RPMI7951 (cell line): Measurements from ENCODE around the gene PPP1R2B. TPM values are rescaled to one million over a fixed set of nuclear protein-coding genes. Genes with fewer than 3 reads are reported as not detected.
"Not testable (repeated sequence)": the region's sequence is repeated elsewhere in the genome, so short reads cannot be mapped to it uniquely, and the experiment has no call there.

Experiments used
- DNase-seq: peaks from one replicate; pipeline ENCODE4 v3.0.0-alpha.2; 2012; ENCODE audit warnings: low read depth
- total RNA-seq: library from RNA; depleted of rRNA; stranded (reverse); fragments of >200 nt; shearing (Covaris generic); gene quantifications from 2 replicates; pipeline ENCODE4 v1.2.3, GENCODE V29; 2014; rRNA removed

PPP1R2B gene
- total RNA-seq = 0.12 TPM in 1 of 2 replicates, not detected in the other

DNA sequence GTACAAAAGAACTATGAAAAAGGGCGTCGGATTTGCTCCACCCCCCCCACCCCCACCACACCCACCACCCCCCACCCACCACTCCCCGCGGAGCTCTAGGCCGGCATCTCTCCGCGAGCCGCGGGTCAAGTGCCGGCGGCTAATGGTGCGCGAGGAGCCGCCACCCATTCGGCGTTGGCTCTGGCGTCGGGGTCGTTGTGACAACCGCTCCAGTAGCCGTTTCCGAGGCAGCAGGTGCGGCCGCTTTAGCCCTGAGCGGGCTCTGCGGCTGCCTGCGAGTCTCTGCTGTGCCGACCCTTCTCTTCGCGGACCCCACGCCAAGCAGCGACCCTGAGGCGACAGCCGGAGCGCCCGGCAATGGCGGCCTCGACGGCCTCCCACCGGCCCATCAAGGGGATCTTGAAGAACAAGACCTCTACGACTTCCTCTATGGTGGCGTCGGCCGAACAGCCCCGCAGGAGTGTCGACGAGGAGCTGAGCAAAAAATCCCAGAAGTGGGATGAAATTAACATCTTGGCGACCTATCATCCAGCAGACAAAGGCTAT lies at the start of gene PPP1R2B:
Gene PPP1R2B (plus strand): TSS at position 90 of the 546 bp plus-strand sequence. CDS start 268 bp downstream, at position 358.
- no peak for DNase-seq

DNA sequence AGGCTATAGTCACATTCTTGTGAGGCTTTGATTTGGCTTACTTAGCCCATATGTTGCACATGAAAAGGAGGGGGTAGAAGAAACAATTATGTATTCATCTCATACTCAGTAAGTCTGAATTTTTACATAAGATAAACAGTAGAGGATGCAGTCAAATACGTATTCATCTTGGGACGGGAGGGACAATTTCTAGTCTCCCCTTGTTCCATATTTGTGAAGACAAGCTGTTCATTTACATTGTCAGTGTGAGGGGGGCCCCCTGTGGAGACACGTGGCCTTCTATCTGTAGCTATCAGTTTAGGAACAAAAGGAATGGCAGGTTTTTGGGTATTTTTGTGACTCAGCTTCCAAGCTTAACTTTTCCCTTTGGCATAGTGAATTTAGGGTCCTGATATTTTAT lies 49.2 kb upstream of the PPP1R2B start:
- DNase-seq = no peak

DNA sequence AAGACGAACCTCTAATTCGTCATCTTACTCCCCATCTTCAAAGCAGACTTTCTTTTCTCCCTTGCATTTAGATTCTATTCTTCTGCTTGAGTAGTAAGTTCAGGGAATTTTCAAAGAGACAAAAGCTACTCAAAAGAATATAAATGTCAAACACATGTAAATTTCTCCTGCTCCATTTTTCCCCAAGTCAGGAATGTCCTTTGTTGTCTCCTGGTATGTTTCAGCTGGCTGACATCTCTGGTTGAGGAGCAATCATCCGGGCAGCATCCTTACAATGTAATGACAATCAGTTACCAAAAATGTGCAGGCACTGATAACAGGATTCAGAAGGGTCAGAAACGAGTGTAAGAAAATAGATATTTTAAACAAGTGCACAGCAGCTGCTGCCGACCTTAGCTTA lies 47.6 kb upstream of the PPP1R2B start:
- no peak for DNase-seq

DNA sequence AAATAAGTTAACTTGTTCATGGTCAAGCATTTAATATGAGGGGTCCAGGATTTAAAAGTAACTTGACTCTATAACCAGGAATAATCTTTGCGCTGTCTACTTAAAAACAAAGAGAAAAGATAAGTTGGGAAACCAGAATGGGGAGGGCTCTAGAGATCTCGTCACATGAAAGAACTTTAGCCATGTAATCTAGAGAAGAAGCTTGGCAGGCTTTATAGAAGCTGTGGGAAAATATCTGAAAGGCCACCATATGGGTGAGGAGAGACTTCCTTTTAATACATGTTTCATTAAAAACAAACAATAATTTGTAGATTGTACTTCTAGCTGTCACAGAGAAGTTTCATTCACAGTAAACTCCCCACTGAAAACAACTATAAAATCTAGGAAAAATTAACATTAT lies 46.7 kb upstream of the PPP1R2B start:
- DNase-seq = no peak

DNA sequence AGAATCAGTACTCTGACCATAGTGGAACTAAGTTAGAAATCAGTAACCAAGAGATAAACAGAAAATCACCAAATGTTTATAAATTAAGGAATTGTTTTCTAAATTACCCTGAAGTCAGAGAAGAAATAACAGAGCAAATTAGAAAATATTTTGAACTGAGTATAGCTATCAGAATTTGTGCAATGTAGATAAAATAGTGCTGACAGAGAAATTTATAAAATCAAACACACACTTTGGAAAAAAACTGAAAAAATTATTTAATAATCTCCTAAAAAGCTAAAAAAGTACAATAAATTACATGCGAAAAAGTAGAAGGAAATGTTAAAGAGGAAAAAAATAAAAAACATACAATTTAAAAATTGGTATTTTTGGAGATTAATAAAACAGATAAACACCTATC lies 37.1 kb upstream of the PPP1R2B start:
- no peak for DNase-seq

DNA sequence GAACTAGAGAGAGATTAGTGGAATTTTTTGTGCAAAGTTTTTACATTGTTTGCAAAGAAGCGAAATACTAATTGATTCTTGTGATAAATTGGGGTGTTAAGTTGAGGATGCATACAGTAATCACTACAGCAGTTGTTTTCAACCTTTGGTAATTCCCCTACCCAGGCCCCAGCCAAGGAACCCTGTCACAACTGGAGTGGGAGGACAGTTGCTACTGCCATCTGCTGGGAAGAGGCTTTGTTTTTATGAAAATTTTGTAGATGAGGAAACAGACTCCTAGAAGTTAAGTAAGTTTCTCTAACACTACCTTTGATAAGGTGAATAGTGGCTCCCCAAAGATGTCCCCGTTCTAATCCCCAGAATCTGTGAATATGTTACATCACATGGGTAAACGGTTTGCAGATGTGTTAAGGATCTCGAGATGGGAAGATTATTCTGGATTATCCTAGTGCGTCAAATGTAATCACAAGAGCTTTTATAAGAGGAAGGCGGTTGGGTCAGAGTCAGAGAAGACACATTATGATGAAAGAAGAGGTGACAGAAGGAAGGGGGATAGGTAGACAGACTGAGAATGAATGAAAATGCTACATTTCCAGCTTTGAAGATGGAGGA lies 34.0 kb upstream of the PPP1R2B start:
- DNase-seq = peak; percentile 5

DNA sequence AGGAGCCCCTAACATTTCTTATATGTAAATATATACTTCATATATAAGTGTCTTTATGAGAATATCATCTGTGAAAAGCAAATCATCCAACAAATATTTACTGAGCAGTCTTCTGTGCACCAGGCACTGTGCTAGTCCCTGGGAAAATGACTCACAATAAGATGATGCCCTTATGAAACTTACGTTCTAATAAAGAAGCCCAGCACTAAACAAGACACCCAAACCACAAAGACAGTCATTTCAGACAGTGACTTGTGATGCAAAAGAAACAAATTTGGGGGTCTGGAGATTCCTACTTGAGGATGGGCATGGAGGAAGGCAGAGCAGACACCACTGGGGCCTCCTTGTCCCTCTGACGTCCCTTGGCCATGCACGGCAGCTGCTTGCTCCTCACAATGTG lies 30.6 kb upstream of the PPP1R2B start:
- DNase-seq = no peak

DNA sequence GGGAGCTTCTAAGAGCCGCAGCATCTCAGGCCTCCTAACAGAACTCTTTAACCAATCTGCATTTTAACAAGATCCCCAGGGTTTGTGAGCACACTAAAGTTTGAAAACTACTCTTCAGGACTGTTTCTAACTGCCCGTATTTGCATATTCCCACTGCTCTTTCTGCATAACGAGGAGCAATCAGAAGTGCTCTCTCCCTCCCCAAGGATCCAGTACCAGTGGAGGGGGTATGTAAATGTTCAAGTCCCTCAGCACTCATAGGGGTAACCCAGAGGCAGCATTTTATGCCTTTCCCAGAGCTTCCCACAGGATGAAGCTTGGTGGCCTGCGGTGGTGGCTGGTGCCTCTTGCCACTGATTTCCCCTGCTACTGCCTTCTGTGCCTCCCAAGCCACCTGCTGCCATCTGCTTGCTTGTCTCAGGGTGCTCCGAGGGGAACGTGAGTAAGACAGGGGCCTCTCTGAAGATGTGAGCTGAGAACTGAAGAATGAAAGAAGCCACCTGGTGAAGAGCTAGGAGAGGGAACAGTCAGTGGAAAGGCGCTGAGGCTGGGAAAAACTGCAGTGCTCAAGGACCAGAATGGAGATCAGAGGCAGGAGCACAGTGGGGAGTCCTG lies 30.0 kb upstream of the PPP1R2B start:
- DNase-seq = no peak

DNA sequence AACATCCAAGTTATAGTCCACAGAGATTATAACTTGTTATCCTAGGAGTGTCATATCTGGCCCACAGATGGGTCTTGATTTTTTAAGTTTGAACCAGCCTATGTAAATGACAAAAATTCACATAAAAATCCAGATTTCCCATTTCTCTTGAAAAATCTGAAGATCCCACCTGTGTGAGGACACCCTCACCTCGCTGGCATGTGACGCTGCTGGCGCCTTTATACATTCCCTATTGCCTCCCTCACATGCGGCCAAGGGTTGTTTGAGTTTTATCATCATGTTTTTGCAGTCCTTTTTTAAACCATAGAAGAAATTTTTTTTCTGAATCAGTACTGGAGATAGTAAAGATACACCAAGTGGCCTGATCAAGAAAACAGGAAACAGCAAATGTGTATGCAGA lies 25.9 kb upstream of the PPP1R2B start:
- no peak for DNase-seq

DNA sequence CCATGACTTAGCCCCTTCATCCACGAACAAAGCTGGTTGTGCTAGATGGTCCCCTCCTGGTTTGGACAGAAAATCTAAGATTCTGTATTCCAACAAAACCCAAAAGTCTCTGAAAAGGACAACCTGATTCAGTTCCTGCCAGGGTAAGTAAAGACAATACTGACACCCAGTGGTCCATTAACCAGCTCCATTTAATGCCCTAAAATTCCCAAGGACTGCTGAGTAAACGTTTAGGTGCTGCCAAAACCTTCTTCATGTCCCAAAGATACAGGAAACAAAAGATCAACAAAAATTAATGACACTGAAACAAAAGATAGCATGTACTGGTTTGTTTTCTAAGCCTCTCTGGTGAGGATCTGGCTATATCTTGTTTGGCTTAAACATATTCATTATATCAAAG lies 25.3 kb upstream of the PPP1R2B start:
- DNase-seq = peak; percentile 6

DNA sequence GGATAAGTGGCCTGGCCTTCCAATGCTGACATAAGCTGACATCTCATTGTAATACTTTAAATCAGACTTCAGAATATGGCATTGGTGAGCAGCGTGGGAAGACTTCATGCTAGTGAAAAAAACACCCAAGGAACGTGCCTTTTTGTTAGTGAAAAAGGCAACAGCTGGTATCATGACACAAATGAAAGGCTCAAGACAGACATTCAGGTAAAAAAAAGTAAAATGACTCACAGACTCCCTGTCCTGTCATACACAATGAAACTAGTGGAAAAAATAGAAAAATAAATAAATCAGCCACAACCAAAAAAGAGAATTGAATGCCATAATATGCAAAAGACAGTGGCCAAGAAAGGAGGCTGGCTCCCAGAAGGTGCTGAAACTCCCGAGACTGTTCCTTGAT lies 24.4 kb upstream of the PPP1R2B start:
- DNase-seq = no peak

DNA sequence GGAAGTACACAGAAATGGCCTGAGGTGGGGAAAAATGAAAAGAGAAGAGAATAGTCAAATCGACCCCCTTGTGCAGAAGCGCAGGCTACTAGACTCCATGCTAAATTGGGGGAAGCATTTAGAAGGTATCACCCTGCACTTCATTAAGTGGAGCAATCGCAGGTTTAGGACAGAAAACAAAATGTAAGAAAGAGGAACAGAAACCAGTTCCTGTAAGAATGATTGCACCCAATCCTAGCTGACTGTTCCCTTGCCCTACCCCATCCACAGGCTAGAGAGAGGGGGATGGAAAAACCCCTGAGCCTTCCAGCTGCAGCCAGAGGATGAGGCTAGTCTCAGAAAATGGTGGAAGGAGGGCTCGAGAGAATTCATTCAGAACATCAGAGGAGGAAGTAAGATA lies 23.9 kb upstream of the PPP1R2B start:
- no peak for DNase-seq

DNA sequence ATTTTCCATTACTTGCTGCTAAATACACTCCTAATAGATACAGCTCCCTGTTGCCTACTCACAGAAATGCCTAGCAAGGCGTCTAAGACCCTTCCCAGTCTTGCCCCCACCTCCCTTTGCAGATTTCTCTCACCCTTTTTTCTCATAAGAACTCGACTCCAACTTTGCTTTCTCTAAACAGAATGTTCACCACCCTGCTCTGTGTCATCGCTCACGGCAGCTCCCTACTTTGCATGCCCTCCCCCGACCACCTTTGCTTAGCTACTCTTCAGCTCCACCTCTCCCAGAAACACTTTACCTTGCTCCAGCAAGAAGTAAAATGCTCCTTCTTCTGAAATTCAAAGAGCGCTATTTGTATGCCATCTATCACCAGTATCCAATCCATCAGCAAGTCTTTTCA lies 15.2 kb upstream of the PPP1R2B start:
- no peak for DNase-seq

DNA sequence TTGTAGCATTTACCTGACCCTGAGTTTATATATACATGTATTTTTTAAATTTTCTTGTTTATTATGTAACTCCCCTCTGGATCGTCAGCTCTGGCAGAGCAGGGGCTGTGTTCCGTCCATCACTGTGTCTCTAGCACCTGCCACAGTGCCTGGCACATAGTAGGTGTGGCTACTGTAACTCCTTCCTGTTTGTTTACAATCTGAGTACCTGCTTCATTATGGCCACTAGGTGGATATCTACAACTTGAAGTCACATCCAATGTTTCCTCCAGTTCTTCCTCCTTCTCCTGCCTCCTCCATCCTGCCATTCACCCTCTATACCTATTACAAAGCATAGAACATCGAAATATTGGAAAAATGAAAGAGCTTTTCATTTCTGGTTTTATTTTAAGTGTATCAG lies 14.2 kb upstream of the PPP1R2B start:
- DNase-seq = no peak

DNA sequence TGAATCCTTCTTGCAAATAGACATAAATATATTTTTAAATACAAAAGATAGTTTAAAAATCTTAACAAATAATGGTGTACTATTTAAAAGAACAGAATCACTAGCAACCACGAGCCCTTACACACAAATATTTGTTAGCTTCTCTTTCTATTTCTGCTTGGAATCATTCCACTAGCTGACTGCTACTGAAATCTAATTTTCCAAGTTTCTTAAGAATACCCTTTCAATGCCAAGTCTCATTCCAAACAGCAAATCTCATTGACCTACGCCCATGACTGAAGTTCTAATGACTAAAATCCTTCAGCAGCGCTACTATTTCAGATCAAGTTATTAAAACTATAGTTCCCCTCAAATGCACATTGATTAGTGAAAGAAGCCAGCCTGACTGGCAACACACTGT lies 13.2 kb upstream of the PPP1R2B start:
- no peak for DNase-seq

DNA sequence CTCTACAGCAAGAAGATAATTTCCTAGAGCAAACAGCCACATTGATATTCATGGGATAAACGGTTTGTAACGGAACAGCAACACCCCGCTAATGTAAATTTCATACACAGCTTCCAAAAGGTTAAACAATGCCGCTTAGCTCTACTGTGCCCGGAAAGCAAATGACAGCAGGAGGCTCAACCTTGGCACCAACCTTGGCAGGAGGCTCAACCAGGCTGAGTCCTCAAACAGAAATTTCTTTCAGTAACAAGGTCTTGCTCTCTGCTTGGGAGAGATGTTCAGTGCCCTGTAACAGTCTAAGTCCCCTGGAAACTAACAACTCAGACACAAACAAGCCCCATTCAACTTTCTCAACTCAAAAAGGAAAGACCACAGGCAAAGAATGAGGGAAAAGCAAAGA lies 11.1 kb upstream of the PPP1R2B start:
- DNase-seq = no peak

DNA sequence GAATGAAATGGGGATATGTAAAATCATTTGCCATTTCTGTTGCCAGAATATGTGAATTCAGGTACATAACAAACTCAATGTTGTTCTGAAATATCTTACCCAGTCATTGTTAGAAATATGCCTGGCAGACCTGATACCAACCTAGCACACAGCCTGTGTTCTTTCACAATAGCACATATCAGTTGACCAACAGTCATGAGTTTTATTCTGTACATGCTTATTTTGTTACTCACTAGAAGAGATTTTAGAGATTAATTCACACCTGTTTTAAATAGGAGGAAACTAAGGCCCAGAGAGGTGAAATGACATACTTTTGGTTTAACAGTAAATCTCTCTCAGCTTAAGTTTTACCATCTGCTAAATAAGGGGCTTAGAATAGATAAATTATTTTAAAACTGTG lies 8.4 kb upstream of the PPP1R2B start:
- no peak for DNase-seq

DNA sequence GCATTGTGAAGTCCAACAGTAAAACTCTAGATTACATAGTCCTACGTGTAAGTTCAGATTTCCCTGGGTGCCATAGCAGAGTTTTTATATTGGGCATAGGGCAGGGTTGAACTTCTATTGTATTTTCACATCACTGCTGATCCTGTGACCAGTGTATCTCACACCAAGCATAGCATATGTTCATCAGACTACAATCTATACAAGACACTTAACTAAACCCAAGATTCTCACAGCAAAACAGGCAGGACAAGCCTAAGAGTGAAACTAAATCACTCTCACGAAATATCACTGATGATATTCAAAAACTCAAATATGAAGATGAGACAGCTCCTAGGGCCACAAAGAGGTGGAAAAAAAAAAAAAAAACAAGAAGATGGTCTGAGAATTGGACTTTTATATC lies 3.2 kb upstream of the PPP1R2B start:
- no peak for DNase-seq

DNA sequence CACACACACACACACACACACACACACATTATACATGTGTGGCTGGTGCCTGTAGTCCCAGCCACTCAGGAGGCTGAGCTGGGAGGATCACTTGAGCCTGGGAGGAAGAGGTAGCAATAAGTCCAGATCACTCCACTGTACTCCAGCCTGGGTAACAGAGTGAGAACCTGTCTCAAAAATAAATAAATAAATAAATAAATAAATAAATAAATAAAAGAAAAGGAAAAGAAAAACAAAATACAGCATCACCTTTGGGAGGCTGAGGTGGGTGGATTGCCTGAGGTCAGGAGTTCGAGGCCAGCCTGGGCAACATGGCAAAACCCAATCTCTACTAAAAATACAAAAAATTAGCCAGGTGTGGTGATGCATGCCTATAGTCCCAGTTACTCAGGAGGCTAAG lies 1.6 kb upstream of the PPP1R2B start:
- not testable (repeated sequence) for DNase-seq

DNA sequence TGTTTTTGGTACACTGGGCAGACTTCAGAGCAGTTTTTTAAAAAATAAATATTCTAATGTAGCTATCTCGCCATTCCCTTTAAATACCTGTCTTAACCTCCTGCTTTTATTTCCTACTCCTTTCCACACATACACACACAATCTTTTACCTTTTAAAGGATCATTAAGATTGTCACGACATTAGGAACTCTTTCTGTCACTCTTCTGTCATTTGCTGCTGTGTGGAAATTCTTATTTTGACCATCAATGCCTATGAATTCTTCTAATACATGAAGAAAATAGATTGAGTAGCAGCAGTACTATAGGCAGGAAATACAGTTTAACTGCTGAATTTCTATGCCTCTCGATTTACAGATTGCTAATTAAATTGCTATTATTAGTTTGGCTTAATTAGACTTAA lies 1.8 kb downstream of the PPP1R2B start:
- DNase-seq = no peak

DNA sequence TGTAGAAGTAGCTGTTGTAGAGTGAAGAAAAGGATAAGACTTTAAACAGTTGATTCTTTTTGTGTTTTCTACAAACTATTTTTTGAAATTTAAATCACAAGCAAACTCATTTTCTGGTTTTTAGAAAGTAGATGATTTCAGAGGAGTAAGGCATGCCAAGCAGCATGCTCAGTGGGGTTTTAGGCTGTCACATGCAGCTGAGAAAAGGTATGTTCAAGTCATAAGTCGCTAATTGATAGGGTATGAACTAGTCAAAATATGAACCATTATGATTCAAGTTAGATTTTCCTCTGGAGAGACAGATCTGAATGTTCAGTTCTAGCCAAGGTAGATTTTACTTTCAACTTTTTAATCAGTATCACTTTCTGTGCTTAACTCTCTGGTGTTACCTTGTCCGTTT lies 3.0 kb downstream of the PPP1R2B start:
- DNase-seq = not testable (repeated sequence)

DNA sequence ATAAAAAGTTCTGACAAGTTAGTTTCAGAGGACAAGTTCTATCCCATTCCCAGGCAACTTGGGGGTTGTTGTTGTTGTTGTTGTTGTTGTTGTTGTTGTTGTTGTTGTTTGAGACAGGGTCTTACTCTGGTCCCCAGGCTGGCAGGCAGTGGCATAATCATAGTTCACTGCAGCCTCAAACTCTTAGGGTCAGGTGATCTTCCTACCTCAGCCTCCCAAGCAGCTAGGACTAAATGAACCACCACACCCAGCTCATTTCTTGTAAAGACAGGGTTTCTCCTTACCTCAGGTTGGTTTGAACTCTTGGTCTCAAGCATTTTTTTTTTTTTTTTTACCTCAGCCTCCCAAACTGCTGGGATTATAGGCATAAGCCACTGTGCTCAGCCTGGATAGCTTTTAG lies 15.3 kb downstream of the PPP1R2B start:
- no peak for DNase-seq

DNA sequence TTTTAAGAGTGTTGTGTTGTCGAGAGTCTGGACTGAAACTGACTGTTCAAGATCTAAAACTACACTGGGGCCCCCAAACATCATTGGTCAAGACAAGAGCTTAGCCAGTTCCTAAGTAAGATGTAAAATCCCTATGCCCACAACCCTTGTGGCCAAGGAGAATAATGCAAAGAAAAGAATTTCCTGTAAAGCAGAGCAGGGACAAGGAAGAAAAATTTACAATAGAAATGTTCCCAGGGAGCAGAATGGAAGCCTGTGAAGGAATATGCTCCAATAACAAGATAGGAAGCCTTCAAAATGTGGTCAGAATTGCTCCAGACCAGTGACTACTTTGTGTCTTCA lies 20.4 kb downstream of the PPP1R2B start:
- DNase-seq = no peak

DNA sequence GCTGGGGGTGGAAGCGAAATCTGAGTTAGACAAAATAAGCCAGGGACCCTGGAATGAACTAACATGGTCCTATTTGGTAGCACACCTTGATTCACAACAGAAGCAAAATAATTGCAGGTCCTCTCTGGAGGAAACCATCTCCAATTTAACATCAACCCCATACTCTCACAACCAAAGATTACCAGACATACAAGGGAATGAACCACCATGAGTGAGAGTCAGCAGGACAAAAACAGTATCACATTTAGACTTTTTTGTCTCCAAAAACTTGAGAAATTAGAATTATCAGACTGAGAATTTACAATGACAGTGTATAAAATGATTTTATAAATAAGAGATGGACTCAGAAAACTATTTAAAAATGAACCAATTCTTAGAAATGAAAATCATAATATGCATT lies 21.1 kb downstream of the PPP1R2B start:
- DNase-seq = no peak
